ENCODE results near the gene SGPP1. TPM values are rescaled to one million over a fixed set of nuclear protein-coding genes. Genes with fewer than 3 reads are reported as not detected.

Gene SGPP1
- total and polyA plus RNA-seq, 2 of the 8 experiments (the other 6 are each of a cell fraction or from before 2014, with no cell fraction given) = 5.7 to 8.1 TPM

- TF ChIP-seq CHD7 (IDR thresholded peaks at IDR 0.05; ENCODE audit: insufficient replicate concordance, low read length) (no peak), CREB1 (IDR thresholded peaks at IDR 0.05) (no peak), RXRA (IDR thresholded peaks at IDR 0.05; ENCODE audit: insufficient read depth, low read depth, low read length) (no peak), RFX5 (IDR thresholded peaks at IDR 0.05; ENCODE audit: borderline replicate concordance, low read depth, low read length) (no peak)
These were observed 17.4 kb upstream of the SGPP1 start (continued) for GRCh38 chr14:63745272-63745671.
